GM20000 (cell line): ENCODE results near the gene ZRANB1.

Experiments
- DNase-seq: peaks from one replicate; pipeline ENCODE4 v3.0.0; 2012; ENCODE audit warnings: low spot score
- CTCF ChIP-seq: IDR thresholded peaks from 2 replicates; pipeline ENCODE4 v1.5.1; 2012; ENCODE audit warnings: mild to moderate bottlenecking, control low read depth; ENCODE audit errors: extremely low read depth, missing control alignments

Gene ZRANB1

GRCh38 chr10:124916098-124916584 lies 25.8 kb upstream of the ZRANB1 start:
- no peak for TF ChIP-seq CTCF
- DNase-seq: no peak

GRCh38 chr10:124916585-124917427 lies 25.1 kb upstream of the ZRANB1 start:
- DNase-seq: peak; percentile 100
- TF ChIP-seq CTCF: no peak

- DNase-seq: peak; percentile 48
- TF ChIP-seq CTCF: no peak
Measured at GRCh38 chr10:124917428-124918190, 24.3 kb upstream of the ZRANB1 start.

GRCh38 chr10:124918191-124918830 lies 23.6 kb upstream of the ZRANB1 start:
- DNase-seq: no peak
- TF ChIP-seq CTCF: no peak

GRCh38 chr10:124918906-124919305 lies 23.0 kb upstream of the ZRANB1 start:
- TF ChIP-seq CTCF: no peak
- no peak for DNase-seq

- no peak for DNase-seq
- no peak for TF ChIP-seq CTCF
Measured at GRCh38 chr10:124921261-124921660, 20.7 kb upstream of the ZRANB1 start.
